Measurements from ENCODE around the gene TIMM23B. TPM values are rescaled to one million over a fixed set of nuclear protein-coding genes. Genes with fewer than 3 reads are reported as not detected.
"Not testable (repeated sequence)": the region's sequence is repeated elsewhere in the genome, so short reads cannot be mapped to it uniquely, and the experiment has no call there.

Gene TIMM23B
- total RNA-seq, 1 donor from 2014 or later, result 23.2 TPM

GRCh38 chr10:49931959-49932728 lies 9.7 kb upstream of the TIMM23B start:
- not testable (repeated sequence) for H3K4me1 Mint-ChIP-seq (ENCODE audit: low read depth, unreplicated experiment); H3K27me3 Mint-ChIP-seq (ENCODE audit: unreplicated experiment); H3K36me3 Mint-ChIP-seq (ENCODE audit: unreplicated experiment); H3K4me3 Mint-ChIP-seq (ENCODE audit: unreplicated experiment); H3K9me3 Mint-ChIP-seq (ENCODE audit: unreplicated experiment); DNase-seq; H3K27ac Mint-ChIP-seq (ENCODE audit: unreplicated experiment)

GRCh38 chr10:49942339-49942705 lies 469 bp downstream of the TIMM23B start:
- H3K9me3 Mint-ChIP-seq (ENCODE audit: unreplicated experiment); H3K27me3 Mint-ChIP-seq (ENCODE audit: unreplicated experiment); DNase-seq; H3K4me1 Mint-ChIP-seq (ENCODE audit: low read depth, unreplicated experiment); H3K36me3 Mint-ChIP-seq (ENCODE audit: unreplicated experiment): not testable (repeated sequence)
- H3K27ac Mint-ChIP-seq (ENCODE audit: unreplicated experiment), result peak overlapping the region; percentile 93
- peak overlapping the region; percentile 98 for H3K4me3 Mint-ChIP-seq (ENCODE audit: unreplicated experiment)

- H3K4me1 Mint-ChIP-seq (ENCODE audit: low read depth, unreplicated experiment); H3K27me3 Mint-ChIP-seq (ENCODE audit: unreplicated experiment); H3K9me3 Mint-ChIP-seq (ENCODE audit: unreplicated experiment); H3K36me3 Mint-ChIP-seq (ENCODE audit: unreplicated experiment); DNase-seq; H3K27ac Mint-ChIP-seq (ENCODE audit: unreplicated experiment): not testable (repeated sequence)
- H3K4me3 Mint-ChIP-seq (ENCODE audit: unreplicated experiment), result peak overlapping the region; percentile 59
Observed at GRCh38 chr10:49943607-49944006, 1.8 kb downstream of the TIMM23B start.

GRCh38 chr10:49948142-49948541 lies 6.3 kb downstream of the TIMM23B start:
- not testable (repeated sequence) for H3K4me3 Mint-ChIP-seq (ENCODE audit: unreplicated experiment); H3K9me3 Mint-ChIP-seq (ENCODE audit: unreplicated experiment); H3K27me3 Mint-ChIP-seq (ENCODE audit: unreplicated experiment); H3K36me3 Mint-ChIP-seq (ENCODE audit: unreplicated experiment); DNase-seq; H3K27ac Mint-ChIP-seq (ENCODE audit: unreplicated experiment)
- H3K4me1 Mint-ChIP-seq (ENCODE audit: low read depth, unreplicated experiment), result peaks cover 11% of the 10 kb centered on the region

GRCh38 chr10:49948737-49949136 lies 6.9 kb downstream of the TIMM23B start:
- DNase-seq; H3K36me3 Mint-ChIP-seq (ENCODE audit: unreplicated experiment); H3K4me1 Mint-ChIP-seq (ENCODE audit: low read depth, unreplicated experiment); H3K4me3 Mint-ChIP-seq (ENCODE audit: unreplicated experiment); H3K27me3 Mint-ChIP-seq (ENCODE audit: unreplicated experiment); H3K27ac Mint-ChIP-seq (ENCODE audit: unreplicated experiment); H3K9me3 Mint-ChIP-seq (ENCODE audit: unreplicated experiment): not testable (repeated sequence)

GRCh38 chr10:49952006-49952405 lies 10.2 kb downstream of the TIMM23B start:
- not testable (repeated sequence) for H3K4me1 Mint-ChIP-seq (ENCODE audit: low read depth, unreplicated experiment); H3K36me3 Mint-ChIP-seq (ENCODE audit: unreplicated experiment); H3K9me3 Mint-ChIP-seq (ENCODE audit: unreplicated experiment); H3K4me3 Mint-ChIP-seq (ENCODE audit: unreplicated experiment); H3K27me3 Mint-ChIP-seq (ENCODE audit: unreplicated experiment); DNase-seq; H3K27ac Mint-ChIP-seq (ENCODE audit: unreplicated experiment)

GRCh38 chr10:49953122-49953521 lies 11.3 kb downstream of the TIMM23B start:
- not testable (repeated sequence) for H3K4me1 Mint-ChIP-seq (ENCODE audit: low read depth, unreplicated experiment); H3K4me3 Mint-ChIP-seq (ENCODE audit: unreplicated experiment); H3K9me3 Mint-ChIP-seq (ENCODE audit: unreplicated experiment); H3K27me3 Mint-ChIP-seq (ENCODE audit: unreplicated experiment); DNase-seq; H3K36me3 Mint-ChIP-seq (ENCODE audit: unreplicated experiment)
- peak overlapping the region; percentile 59 for H3K27ac Mint-ChIP-seq (ENCODE audit: unreplicated experiment)

GRCh38 chr10:49970331-49970857 lies 28.5 kb downstream of the TIMM23B start:
- not testable (repeated sequence) for H3K27me3 Mint-ChIP-seq (ENCODE audit: unreplicated experiment); H3K36me3 Mint-ChIP-seq (ENCODE audit: unreplicated experiment); DNase-seq; H3K27ac Mint-ChIP-seq (ENCODE audit: unreplicated experiment); H3K4me3 Mint-ChIP-seq (ENCODE audit: unreplicated experiment); H3K9me3 Mint-ChIP-seq (ENCODE audit: unreplicated experiment); H3K4me1 Mint-ChIP-seq (ENCODE audit: low read depth, unreplicated experiment)

GRCh38 chr10:49971466-49971865 lies 29.6 kb downstream of the TIMM23B start:
- H3K4me1 Mint-ChIP-seq (ENCODE audit: low read depth, unreplicated experiment); H3K9me3 Mint-ChIP-seq (ENCODE audit: unreplicated experiment); H3K27ac Mint-ChIP-seq (ENCODE audit: unreplicated experiment); H3K27me3 Mint-ChIP-seq (ENCODE audit: unreplicated experiment); H3K4me3 Mint-ChIP-seq (ENCODE audit: unreplicated experiment); H3K36me3 Mint-ChIP-seq (ENCODE audit: unreplicated experiment); DNase-seq: not testable (repeated sequence)

- H3K27me3 Mint-ChIP-seq (ENCODE audit: unreplicated experiment); H3K27ac Mint-ChIP-seq (ENCODE audit: unreplicated experiment); H3K9me3 Mint-ChIP-seq (ENCODE audit: unreplicated experiment); H3K4me1 Mint-ChIP-seq (ENCODE audit: low read depth, unreplicated experiment); DNase-seq; H3K36me3 Mint-ChIP-seq (ENCODE audit: unreplicated experiment); H3K4me3 Mint-ChIP-seq (ENCODE audit: unreplicated experiment): not testable (repeated sequence)
Observed at GRCh38 chr10:49972094-49972493, 30.2 kb downstream of the TIMM23B start.

GRCh38 chr10:49977756-49978155 lies 35.9 kb downstream of the TIMM23B start:
- H3K36me3 Mint-ChIP-seq (ENCODE audit: unreplicated experiment); H3K4me3 Mint-ChIP-seq (ENCODE audit: unreplicated experiment); H3K27me3 Mint-ChIP-seq (ENCODE audit: unreplicated experiment); H3K9me3 Mint-ChIP-seq (ENCODE audit: unreplicated experiment); H3K27ac Mint-ChIP-seq (ENCODE audit: unreplicated experiment); H3K4me1 Mint-ChIP-seq (ENCODE audit: low read depth, unreplicated experiment); DNase-seq: not testable (repeated sequence)

GRCh38 chr10:49987207-49987606 lies 45.4 kb downstream of the TIMM23B start:
- not testable (repeated sequence) for H3K4me3 Mint-ChIP-seq (ENCODE audit: unreplicated experiment); H3K4me1 Mint-ChIP-seq (ENCODE audit: low read depth, unreplicated experiment); H3K36me3 Mint-ChIP-seq (ENCODE audit: unreplicated experiment); DNase-seq; H3K27me3 Mint-ChIP-seq (ENCODE audit: unreplicated experiment); H3K27ac Mint-ChIP-seq (ENCODE audit: unreplicated experiment); H3K9me3 Mint-ChIP-seq (ENCODE audit: unreplicated experiment)

- not testable (repeated sequence) for H3K4me1 Mint-ChIP-seq (ENCODE audit: low read depth, unreplicated experiment); DNase-seq; H3K4me3 Mint-ChIP-seq (ENCODE audit: unreplicated experiment); H3K9me3 Mint-ChIP-seq (ENCODE audit: unreplicated experiment); H3K27ac Mint-ChIP-seq (ENCODE audit: unreplicated experiment); H3K36me3 Mint-ChIP-seq (ENCODE audit: unreplicated experiment); H3K27me3 Mint-ChIP-seq (ENCODE audit: unreplicated experiment)
Observed at GRCh38 chr10:49988376-49988775, 46.5 kb downstream of the TIMM23B start, which contains the start of gene AGAP6. TSS of gene AGAP6 (plus strand) at chr10:49988406. CDS start at chr10:49988716, 310 bp downstream.

Data from glutamatergic neuron (in vitro differentiated cells).